ENCODE data around the gene PAIP1. TPM values are rescaled to one million over a fixed set of nuclear protein-coding genes. Genes with fewer than 3 reads are reported as not detected.
"Not testable (repeated sequence)": the region's sequence is repeated elsewhere in the genome, so short reads cannot be mapped to it uniquely, and the experiment has no call there.

PAIP1 gene
- total RNA-seq (2014; rRNA removed) = 129 and 135 TPM in 2 replicates
- 53.1 TPM for polyA plus RNA-seq (2012)

DNA sequence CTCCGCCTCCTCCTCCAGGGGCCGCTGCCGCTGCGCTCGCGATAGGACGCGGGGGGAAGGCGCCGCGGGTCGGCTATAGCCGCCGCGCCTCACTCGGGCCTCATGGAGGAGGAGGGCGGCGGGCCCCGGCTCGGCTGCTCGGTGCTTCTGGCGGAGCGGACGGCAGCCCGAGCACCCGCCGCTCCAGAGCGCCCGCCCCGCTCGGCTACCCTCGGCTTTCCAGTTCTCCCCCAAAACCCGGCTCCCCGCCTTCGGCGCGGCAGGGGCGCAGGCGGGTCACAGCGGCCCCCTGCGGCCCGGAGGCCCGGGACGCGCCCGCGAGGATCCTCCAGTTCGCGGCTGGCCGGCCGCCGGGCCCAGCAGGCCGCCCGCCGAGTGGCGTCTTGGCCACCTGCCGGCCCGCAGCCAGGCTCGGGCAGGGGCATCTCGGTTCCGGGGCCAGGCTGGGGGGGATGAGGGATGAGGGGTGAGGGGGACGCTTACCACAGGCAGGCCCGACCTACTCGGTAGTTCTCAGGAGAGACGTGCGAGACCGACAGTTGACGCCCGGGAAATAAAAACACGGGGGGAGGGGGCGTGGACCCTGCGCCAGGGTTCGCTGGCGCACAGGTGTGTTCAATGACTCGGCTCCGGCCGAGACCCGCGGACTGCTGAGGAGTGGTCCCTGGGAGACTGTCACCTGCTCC is at the start of gene PAIP1:
Gene PAIP1 (minus strand): TSS at position 221 of the 686 bp plus-strand sequence. CDS start 231 bp downstream, outside the sequence.
- DNase-seq (ENCODE audit: low read depth) = peak; percentile 81

DNA sequence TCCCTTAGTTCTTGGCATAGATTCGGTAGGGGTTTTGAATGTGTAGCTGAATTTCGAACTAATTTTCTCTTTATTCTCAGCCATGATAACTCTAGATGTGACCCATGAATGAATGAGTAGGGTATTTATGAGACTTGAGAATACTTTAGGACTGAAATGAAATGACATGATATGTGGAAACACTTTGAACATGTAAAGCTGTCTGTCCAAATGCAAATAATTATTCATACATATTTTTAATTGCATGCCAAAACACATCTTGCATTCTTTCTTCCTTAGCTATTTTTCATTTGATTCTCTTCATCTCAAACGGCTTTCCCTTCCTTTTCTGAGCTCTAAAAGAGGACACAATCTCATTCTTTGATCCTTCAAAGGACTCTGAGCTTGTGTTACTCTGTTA is 49.5 kb upstream of the PAIP1 start:
- no peak for DNase-seq (ENCODE audit: low read depth)

DNA sequence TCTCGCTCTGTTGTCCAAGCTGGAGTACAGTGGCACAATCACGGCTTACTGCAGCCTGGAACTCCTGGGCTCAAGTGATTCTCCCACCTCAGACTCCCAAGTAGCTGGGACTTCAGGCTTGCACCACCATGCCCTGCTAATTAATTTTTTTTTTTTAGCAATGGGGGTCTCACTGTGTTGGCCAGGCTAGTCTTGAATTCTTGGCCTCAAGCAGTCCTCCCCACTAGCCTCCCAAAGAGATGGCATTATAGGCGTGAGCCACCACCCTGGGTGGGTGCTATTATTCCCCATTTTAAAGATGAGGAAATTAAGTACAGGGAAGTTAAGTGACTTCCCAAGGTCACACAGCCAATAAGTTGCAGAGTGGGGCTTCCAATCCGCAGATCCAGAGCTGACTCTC is 47.8 kb upstream of the PAIP1 start:
- no peak for DNase-seq (ENCODE audit: low read depth)

- peak; percentile 72 for DNase-seq (ENCODE audit: low read depth)
Observed at GRCh38 chr5:43603344-43604217, 46.7 kb upstream of the PAIP1 start.

DNA sequence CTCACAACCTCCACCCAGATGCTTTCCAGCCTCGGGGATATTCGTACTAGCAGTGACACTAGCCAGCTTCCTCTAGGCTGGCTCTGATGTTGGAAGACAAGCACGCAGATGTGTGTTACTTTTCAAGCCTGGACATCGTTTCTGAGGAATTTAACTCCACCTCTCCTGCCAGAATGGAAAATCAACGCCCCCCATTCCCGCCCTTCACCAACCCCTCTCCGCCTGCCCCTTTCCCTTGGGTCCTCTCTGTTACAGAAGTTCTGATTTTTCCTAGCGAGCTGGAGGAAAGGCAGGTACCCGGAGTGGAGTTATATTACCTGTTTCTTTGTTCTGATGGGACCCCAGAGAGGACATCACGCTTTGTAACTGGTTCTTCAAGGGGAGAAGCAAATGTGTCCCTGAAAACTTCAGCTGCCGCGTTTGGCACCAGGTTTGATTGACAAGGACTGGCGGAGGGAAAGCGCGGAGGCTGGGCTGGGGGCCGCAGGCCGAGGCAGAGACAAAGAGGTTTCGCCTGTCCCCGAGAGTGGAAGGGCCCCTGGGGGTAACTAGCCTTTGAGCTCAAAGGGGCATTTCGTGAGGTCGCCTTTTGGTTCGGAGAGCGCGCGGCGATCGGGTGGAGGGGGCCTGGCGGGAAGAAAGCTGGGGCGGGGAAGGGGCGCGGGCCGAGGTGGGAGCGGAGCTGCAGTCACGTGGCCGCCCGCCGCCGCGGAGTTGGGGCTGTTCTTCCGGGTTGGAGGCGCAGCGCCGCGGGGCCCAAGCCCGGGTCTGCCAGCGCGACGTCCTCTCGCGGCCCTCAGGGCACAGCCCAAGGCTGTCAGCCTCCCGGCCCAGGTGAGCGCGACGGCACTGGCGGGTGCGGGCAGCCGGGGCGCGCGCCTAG is 45.8 kb upstream of the PAIP1 start, which contains the start of gene NNT:
Gene NNT (plus strand): TSS at position 720 of the 883 bp plus-strand sequence. CDS start 6,016 bp downstream, outside the sequence.
- peak; percentile 62 for DNase-seq (ENCODE audit: low read depth)

- peak; percentile 47 for DNase-seq (ENCODE audit: low read depth)
Observed at GRCh38 chr5:43601454-43602260, 44.8 kb upstream of the PAIP1 start.

DNA sequence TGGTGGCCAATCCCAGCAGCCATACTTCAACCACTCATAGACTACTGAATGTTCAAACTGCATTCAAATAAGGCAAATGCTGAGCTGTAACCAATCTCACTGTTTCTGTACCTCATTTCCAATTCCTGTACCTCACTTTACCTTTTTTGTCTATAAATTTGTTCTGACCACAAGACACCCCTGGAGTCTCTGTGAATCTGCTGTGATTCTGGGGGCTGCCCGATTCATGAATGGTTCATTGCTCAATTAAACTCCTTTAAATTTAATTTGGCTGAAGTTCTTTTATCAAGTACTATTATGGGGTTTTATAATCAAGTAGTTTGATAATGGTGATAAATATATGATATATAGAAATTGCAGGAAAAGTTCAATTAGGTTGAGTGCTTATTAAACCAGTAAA is 42.0 kb upstream of the PAIP1 start:
- not testable (repeated sequence) for DNase-seq (ENCODE audit: low read depth)

GRCh38 chr5:43592363-43592762 is 35.5 kb upstream of the PAIP1 start:
- no peak for DNase-seq (ENCODE audit: low read depth)

DNA sequence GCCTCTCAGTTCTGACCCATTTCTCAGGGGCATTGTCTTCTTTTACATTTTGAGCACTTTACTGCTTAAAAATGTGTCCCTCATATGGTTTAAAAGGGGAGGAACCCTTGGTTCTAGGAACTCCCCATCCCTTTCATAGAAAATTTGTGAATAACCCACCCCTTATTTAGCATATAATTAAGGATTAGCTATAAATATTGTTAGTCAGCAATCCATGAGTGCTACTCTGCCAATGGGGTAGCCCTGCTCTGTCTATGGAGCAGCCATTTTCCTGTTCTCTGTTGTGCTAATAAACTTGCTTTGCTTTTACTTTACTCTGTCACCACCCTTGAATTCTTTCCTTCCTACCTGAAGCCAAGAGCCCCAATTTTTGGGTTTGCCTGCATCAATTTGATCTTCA is 33.8 kb upstream of the PAIP1 start:
- DNase-seq (ENCODE audit: low read depth) = no peak

DNA sequence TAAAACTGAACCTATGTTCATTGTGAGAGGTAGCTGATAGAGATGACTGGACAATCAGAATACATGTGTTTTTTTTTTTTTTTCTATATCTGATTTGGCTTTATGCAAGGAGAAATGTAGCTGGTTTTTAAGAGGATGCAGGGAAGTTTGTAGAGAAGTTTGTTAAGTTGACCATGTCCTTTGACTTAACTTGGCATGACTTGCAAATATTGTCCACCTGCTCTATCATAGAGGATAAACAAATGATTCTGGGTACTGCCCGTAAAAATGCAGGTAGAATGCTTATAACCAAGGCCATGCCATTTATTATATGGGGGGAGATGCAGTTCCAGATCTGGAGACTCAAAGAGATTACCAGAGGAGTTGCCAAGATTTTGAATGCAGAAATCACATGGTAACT is 32.4 kb upstream of the PAIP1 start:
- DNase-seq (ENCODE audit: low read depth) = no peak

DNA sequence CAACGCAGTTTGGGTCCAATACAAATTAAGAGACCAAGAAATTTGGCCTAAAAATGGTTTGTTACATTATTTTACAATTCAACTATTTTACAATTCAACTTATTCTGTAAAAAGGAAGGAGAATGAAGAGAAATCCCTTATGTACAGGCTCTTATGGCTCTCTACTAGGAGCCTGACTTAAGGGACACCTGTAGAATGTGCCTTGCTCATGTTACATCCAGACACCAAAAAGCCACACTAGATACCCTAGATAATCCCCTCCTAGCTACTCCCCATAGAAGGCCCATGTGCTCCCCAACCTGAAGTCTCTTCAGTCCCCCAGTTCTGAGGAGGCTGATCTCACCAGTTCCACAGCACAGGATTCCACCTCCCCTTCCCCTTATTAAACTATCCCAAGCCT is 32.0 kb upstream of the PAIP1 start:
- no peak for DNase-seq (ENCODE audit: low read depth)

- DNase-seq (ENCODE audit: low read depth) = no peak
Observed at GRCh38 chr5:43584166-43584699, 27.4 kb upstream of the PAIP1 start.

GRCh38 chr5:43583724-43584123 is 26.8 kb upstream of the PAIP1 start:
- no peak for DNase-seq (ENCODE audit: low read depth)

- no peak for DNase-seq (ENCODE audit: low read depth)
Observed at GRCh38 chr5:43582082-43583005, 25.5 kb upstream of the PAIP1 start.

DNA sequence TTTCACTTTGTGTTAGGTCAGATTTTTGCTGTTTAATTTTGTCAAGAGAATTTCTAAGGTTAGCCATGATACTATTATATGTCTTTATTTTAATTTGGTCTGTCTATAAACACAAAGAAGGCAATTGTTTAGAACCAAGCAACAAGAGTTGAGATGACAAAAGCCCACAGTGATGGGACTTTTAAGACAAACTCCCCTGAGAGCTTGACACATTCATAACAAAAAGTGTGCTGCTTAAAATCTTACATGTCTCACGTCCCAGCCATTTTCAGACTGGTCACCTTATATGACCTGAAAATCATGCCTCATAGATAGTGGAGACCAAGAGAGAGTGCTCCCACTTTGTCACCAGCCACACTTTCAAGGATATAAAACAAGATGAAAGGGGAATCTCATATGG is 24.5 kb upstream of the PAIP1 start:
- no peak for DNase-seq (ENCODE audit: low read depth)

DNA sequence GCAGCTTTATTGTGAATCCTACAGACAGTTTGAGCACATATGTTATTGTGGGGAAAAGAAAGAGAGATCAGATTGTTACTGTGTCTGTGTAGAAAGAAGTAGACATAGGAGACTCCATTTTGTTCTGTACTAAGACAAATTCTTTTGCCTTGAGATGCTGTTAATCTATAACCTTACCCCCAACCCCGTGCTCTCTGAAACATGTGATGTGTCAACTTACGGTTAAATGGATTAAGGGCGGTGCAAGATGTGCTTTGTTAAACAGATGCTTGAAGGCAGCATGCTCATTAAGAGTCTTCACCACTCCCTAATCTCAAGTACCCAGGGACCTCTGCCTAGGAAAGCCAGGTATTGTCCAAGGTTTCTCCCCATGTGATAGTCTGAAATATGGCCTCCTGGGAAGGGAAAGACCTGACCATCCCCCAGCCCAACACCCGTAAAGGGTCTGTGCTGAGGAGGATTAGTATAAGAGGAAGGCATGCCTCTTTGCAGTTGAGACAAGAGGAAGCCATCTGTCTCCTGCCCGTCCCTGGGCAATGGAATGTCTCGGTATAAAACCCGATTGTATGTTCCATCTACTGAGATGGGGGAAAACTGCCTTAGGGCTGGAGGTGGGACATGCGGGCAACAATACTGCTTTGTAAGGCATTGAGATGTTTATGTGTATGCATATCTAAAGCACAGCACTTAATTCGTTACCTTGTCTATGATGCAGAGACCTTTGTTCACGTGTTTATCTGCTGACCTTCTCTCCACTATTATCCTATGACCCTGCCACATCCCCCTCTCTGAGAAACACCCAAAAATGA is 23.7 kb upstream of the PAIP1 start:
- DNase-seq (ENCODE audit: low read depth) = not testable (repeated sequence)

- DNase-seq (ENCODE audit: low read depth) = peak; percentile 24
Observed at GRCh38 chr5:43573058-43573457, 16.2 kb upstream of the PAIP1 start.

GRCh38 chr5:43572357-43572756 is 15.5 kb upstream of the PAIP1 start:
- no peak for DNase-seq (ENCODE audit: low read depth)

GRCh38 chr5:43571237-43571636 is 14.4 kb upstream of the PAIP1 start:
- DNase-seq (ENCODE audit: low read depth) = peak; percentile 20

All from LHCN-M2 (cell line).